Activated B cell treated with CpG ODN at 0.5 μM for 24 hours (primary cell): ENCODE data around the gene TUBA8. TPM values are rescaled to one million over a fixed set of nuclear protein-coding genes. Genes with fewer than 3 reads are reported as not detected.
"Not testable (repeated sequence)": the region's sequence is repeated elsewhere in the genome, so short reads cannot be mapped to it uniquely, and the experiment has no call there.

Source experiments
- ATAC-seq: fragments of 200-7000 bp; cut with Tn5 transposase; one replicate; pipeline ENCODE4 v1.10.0; 2021; ENCODE audit warnings: low read depth, mild to moderate bottlenecking, moderate library complexity
- CTCF ChIA-PET: fragments of 350-600 bp; sonication (Branson Sonifier 250); formaldehyde crosslinking; loops from one replicate; lab custom pipeline; 2021; ENCODE audit warnings: antibody characterized with exemption; lab: Charles Lee
- POLR2A ChIA-PET: fragments of 350-600 bp; sonication (Branson Sonifier 250); formaldehyde crosslinking; loops from one replicate; lab custom pipeline; 2021; ENCODE audit warnings: antibody characterized with exemption; lab: Charles Lee
- DNase-seq: peaks from one replicate; pipeline ENCODE4 v3.0.0; 2022
- H3K27ac Mint-ChIP-seq: one replicate; pipeline ENCODE4 v1.8.0; 2020; ENCODE audit warnings: mixed read lengths
- H3K27me3 Mint-ChIP-seq: one replicate; pipeline ENCODE4 v1.8.0; 2021; ENCODE audit warnings: mixed read lengths
- H3K36me3 Mint-ChIP-seq: one replicate; pipeline ENCODE4 v1.8.0; 2021; ENCODE audit warnings: low read depth, mixed read lengths
- H3K4me1 Mint-ChIP-seq: one replicate; pipeline ENCODE4 v1.8.0; 2021; ENCODE audit warnings: mixed read lengths
- H3K4me3 Mint-ChIP-seq: one replicate; pipeline ENCODE4 v1.8.0; 2020; ENCODE audit warnings: mild to moderate bottlenecking, mixed read lengths
- H3K9me3 Mint-ChIP-seq: one replicate; pipeline ENCODE4 v1.8.0; 2020; ENCODE audit warnings: mixed read lengths
- intact Hi-C: fragments of 100-400 bp; cut with micrococcal nuclease; formaldehyde crosslinking; loops from one replicate; pipeline ENCODE4 v1.15.1; 2024
- total RNA-seq: library from RNA; stranded (reverse); gene quantifications from 2 replicates; pipeline ENCODE4 v1.2.3, GENCODE V29; 2022
- TF ChIP-seq, protein P1 (sequence below): fragments of 200-600 bp; IDR thresholded peaks from one replicate; pipeline ENCODE4 v1.8.0; 2022; ENCODE audit warnings: antibody characterized with exemption, mild to moderate bottlenecking

Gene TUBA8
- total RNA-seq, 1 donor from 2014 or later = 2.4 TPM

DNA sequence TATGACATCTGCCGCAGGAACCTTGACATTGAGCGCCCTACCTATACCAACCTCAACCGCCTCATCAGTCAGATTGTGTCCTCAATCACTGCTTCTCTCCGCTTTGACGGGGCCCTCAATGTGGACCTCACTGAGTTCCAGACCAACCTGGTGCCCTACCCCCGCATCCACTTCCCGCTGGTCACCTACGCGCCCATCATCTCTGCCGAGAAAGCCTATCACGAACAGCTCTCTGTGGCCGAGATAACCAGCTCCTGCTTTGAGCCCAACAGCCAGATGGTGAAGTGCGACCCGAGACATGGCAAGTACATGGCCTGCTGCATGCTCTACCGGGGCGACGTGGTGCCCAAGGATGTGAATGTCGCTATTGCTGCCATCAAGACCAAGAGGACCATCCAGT, 16.0 kb downstream of the TUBA8 start:
- Mint-ChIP-seq H3K4me1 (no peaks in the 10 kb centered on the region), H3K4me3 (no peak overlapping the region), H3K36me3 (peaks cover 10% of the 10 kb centered on the region), H3K27ac (no peak overlapping the region), H3K27me3 (no peaks in the 10 kb centered on the region), H3K9me3 (no peaks in the 10 kb centered on the region)
- DNase-seq (no peak), ATAC-seq (no peak)
- TF ChIP-seq, protein P1, sequence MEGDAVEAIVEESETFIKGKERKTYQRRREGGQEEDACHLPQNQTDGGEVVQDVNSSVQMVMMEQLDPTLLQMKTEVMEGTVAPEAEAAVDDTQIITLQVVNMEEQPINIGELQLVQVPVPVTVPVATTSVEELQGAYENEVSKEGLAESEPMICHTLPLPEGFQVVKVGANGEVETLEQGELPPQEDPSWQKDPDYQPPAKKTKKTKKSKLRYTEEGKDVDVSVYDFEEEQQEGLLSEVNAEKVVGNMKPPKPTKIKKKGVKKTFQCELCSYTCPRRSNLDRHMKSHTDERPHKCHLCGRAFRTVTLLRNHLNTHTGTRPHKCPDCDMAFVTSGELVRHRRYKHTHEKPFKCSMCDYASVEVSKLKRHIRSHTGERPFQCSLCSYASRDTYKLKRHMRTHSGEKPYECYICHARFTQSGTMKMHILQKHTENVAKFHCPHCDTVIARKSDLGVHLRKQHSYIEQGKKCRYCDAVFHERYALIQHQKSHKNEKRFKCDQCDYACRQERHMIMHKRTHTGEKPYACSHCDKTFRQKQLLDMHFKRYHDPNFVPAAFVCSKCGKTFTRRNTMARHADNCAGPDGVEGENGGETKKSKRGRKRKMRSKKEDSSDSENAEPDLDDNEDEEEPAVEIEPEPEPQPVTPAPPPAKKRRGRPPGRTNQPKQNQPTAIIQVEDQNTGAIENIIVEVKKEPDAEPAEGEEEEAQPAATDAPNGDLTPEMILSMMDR = no peak
- intact Hi-C loops = no loop called here
- ChIA-PET CTCF (no interaction called here), POLR2A (no interaction called here)

GRCh38 chr22:18130018-18130417, 19.4 kb downstream of the TUBA8 start:
- no peaks in the 10 kb centered on the region for H3K9me3 Mint-ChIP-seq
- H3K27ac Mint-ChIP-seq = no peak overlapping the region
- DNase-seq (no peak), ATAC-seq (no peak)
- no peaks in the 10 kb centered on the region for H3K27me3 Mint-ChIP-seq
- TF ChIP-seq, protein P1 = no peak
- peaks cover 7% of the 10 kb centered on the region for H3K36me3 Mint-ChIP-seq
- H3K4me1 Mint-ChIP-seq = no peaks in the 10 kb centered on the region
- ChIA-PET CTCF (no interaction called here), POLR2A (no interaction called here)
- H3K4me3 Mint-ChIP-seq = no peak overlapping the region
- intact Hi-C loops = no loop called here

GRCh38 chr22:18130699-18131429, 20.3 kb downstream of the TUBA8 start:
- Mint-ChIP-seq H3K9me3 (no peaks in the 10 kb centered on the region), H3K4me3 (no peak overlapping the region), H3K27me3 (no peaks in the 10 kb centered on the region), H3K36me3 (peaks cover 7% of the 10 kb centered on the region), H3K27ac (no peak overlapping the region), H3K4me1 (no peaks in the 10 kb centered on the region)
- CTCF ChIA-PET = no interaction called here
- TF ChIP-seq, protein P1 = no peak
- no peak for DNase-seq
- no peak for ATAC-seq
- intact Hi-C loops = no loop called here
- POLR2A ChIA-PET = no interaction called here

GRCh38 chr22:18133452-18133851, 22.8 kb downstream of the TUBA8 start:
- no peaks in the 10 kb centered on the region for H3K4me1 Mint-ChIP-seq
- TF ChIP-seq, protein P1 = no peak
- no peak for ATAC-seq
- no peaks in the 10 kb centered on the region for H3K36me3 Mint-ChIP-seq
- H3K4me3 Mint-ChIP-seq = no peak overlapping the region
- H3K27me3 Mint-ChIP-seq = no peaks in the 10 kb centered on the region
- H3K27ac Mint-ChIP-seq = no peak overlapping the region
- ChIA-PET CTCF (no interaction called here), POLR2A (no interaction called here)
- intact Hi-C loops = no loop called here
- no peaks in the 10 kb centered on the region for H3K9me3 Mint-ChIP-seq
- DNase-seq = no peak

DNA sequence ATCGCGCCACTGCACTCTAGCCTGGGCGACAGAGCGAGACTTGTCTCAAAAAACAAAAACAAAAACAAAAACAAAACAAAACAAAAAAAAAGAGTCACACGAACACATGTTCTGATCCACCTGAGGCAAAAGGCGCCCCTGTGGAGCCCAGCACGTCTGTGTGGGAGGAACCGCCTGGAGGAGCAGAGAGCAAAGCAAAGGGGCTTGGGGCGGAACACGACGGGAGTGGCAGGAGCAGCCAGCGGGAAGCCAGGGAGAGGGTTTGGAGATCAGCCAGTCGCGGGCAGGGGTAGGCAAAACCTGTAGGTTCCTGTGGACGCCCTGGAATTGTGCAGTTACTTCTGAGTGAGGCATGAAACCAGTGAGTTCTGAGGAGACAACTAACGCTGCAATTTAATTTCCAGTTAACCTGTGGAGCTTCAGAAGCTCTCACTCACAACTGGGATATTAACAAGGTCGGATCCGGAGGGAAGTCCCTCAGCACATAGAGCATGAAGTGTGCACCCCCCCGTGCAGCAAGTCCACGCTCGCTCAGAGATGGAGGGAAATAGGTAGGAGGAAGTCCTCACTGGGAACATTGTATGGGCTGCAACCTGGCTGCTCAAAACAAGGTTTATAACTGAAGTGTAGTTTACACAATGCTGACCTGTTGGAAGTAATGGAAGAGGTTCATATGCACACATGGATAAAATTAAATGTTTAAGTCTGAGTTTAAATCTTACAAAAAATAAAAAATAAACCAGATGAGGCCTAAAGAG, 26.1 kb downstream of the TUBA8 start:
- no peaks in the 10 kb centered on the region for H3K27me3 Mint-ChIP-seq
- no peaks in the 10 kb centered on the region for H3K36me3 Mint-ChIP-seq
- DNase-seq (no peak), ATAC-seq (no peak)
- TF ChIP-seq, protein P1 = no peak
- intact Hi-C loops = no loop called here
- no peaks in the 10 kb centered on the region for H3K9me3 Mint-ChIP-seq
- no peak overlapping the region for H3K27ac Mint-ChIP-seq
- no peaks in the 10 kb centered on the region for H3K4me1 Mint-ChIP-seq
- no peak overlapping the region for H3K4me3 Mint-ChIP-seq
- ChIA-PET CTCF (no interaction called here), POLR2A (interaction anchor here (0.6 kb wide), 1 partner anchor 80 kb away, joined by 3 read pairs; no protein-coding TSS in a partner anchor)

DNA sequence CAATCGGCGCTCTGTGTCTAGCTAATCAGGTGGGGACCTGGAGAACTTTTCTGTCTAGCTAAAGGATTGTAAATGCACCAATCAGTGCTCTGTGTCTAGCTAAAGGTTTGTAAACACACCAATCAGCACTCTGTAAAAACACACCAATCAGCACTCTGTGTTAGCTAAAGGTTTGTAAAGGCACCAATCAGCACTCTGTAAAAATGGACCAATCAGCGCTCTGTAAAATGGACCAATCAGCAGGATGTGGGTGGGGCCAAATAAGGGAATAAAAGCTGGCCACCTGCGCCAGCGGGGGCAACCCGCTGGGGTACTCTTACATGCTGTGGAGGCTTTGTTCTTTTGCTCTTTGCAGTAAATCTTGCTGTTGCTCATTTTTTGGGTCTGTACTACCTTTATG, 30.4 kb downstream of the TUBA8 start:
- H3K27me3 Mint-ChIP-seq, POLR2A ChIA-PET, H3K27ac Mint-ChIP-seq, H3K9me3 Mint-ChIP-seq, H3K4me3 Mint-ChIP-seq, DNase-seq, intact Hi-C loops, ATAC-seq, H3K4me1 Mint-ChIP-seq, CTCF ChIA-PET, H3K36me3 Mint-ChIP-seq: not testable (repeated sequence)
